Left kidney (tissue), 2 donors: ENCODE measurements around the gene ARHGAP25. TPM values are rescaled to one million over a fixed set of nuclear protein-coding genes. Genes with fewer than 3 reads are reported as not detected.

Experiments
- DNase-seq: peaks from one replicate; pipeline ENCODE4 v3.0.0-alpha.2; 2013
- polyA plus RNA-seq: library from polyadenylated mRNA; unstranded; fragments of 120-200 nt; gene quantifications from one replicate; pipeline ENCODE4 v1.2.1, GENCODE V29; 2013; ENCODE audit not compliant: insufficient read length

ARHGAP25 gene
- polyA plus RNA-seq, 1 donor, result 6.8 TPM

DNA sequence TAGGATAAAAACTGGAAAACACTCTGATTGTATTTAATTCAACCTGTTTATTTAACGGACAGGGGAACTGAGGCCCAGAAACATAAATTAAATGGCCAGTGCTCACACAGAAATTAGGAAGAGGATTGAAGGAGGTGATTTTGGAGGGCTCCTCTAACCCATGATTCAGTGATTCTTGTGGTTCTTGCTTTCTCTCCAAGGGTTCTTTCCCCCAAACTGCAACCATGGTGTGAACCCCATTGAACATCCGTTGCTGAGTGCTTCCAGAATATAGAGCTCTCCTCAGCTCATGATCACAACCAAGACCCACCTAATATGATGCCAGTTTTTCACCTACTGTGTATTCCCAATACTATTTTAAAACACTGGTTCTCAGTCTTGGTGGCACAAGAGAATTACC is 95.1 kb downstream of the ARHGAP25 start:
- DNase-seq, result no peak

DNA sequence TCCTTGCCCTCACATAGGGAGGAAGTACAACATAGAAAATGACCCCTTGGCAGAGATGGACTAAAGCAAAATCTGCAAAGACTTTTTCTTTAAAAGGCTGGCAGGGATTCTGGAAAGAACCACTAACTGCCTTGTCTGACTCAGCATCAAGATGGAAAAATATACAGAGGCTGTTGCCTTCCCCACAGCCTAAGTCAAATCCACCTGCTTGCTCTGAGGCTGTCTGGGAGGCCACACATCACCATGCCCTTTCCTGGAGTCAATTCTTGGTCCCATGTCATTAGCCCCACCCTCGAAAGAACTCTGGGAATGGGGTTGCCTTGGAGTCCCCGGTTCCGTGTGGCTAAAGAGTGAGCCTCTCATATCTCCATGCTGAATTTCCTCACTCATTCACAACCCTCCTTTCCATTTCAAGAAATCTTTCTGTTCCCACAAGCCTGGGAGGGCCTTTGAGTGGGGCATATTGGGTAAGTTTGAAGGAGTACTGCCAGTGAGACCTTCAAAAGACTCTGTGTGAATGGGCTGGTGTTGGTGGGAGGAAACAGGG is 97.1 kb downstream of the ARHGAP25 start:
- DNase-seq, result no peak

DNA sequence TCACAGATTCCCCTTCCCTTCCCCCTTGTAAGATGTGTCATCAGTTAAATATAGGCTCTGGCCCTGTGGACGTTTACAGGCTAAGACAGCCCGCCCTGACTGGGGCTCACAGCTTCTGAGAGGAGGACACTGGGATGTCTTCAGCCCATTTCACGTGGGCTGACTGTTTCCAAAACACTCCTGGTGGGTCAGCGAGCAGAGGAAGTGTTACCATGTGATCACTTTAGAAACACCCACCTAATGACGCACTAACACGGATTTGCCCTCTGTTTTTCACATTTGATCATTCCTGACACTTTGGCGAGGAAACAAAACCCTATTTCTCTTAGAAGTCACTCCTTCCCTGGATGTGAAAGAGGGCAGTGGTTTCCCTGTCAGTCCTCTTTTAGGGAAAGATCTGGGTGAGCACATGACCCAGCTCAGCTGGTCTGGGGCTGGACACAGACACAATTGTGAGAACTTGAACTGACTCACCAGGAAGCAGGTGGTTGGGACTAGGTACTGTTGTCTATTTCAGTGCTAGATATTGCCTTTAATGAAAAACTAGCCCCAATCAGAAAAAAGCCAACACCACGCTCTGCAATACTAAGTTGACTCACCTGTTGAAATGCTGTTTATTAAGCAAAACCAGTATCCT is 97.7 kb downstream of the ARHGAP25 start:
- DNase-seq, result no peak

DNA sequence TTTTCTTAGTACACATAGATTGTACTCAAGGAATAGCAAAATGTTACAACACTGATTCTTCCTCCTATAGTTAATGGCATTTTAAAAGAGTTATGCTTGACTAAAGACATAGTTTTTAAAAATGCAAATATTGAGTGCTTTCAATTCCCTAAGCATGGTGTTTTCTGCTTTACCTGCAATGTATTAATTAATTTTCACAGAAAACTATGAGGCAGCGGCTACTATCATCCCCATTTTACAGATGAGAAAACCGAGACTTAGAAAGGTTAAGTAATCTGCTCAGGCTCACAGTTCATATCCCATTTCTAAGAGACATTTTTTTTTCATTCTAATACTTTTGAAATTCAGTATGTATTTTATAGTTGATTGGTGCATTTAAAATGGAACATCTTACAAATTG is 98.6 kb downstream of the ARHGAP25 start:
- no peak for DNase-seq

DNA sequence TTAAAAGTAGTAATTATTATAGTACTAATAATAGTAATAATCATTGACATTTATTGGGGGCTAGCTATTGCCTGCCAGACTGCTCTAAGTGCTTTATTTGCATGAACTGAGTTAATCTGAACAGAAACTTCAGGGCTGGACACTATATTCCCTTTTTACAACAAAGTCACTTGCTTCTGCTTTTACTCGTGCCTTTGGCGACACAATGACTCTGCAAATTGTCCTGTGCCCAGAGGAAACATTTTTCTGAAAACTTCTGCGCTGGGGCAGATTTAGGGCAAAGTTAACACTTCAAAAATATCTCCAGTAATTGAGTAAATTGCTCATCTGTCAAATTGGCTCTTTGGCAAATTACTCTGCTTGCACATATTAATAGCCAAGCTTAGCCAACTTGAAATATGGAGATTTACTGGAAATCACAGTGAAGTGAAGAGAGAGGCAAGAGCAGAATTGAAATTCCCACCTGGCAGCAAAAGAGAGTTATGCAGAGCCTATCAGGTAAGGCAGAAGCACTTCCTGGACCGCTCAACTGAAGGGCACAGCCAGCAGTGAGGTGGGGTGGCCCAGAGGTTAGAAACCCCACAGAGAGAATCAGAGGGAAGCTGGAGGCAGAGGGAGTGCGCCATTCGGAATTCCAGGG is 100.2 kb downstream of the ARHGAP25 start:
- DNase-seq, result no peak

DNA sequence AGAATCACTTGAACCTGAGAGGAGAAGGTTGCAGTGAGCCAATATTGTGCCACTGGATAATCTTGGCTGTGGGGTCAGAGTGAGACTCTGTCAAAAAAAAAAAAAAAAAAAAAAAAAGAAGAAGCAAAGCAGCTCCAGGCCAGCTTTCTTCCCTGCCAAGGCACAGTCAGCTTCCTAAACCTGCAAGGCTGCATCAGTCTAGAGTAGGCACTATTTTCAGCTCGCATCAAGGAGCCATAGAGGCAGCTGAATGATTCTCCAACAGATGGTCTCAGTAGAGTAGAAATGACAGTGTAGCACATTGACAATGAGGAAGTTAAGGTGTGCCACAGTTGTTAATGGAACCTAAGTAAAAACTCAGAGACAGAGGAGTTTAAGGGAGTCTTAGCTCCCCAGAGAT is 101.0 kb downstream of the ARHGAP25 start:
- DNase-seq, result no peak

DNA sequence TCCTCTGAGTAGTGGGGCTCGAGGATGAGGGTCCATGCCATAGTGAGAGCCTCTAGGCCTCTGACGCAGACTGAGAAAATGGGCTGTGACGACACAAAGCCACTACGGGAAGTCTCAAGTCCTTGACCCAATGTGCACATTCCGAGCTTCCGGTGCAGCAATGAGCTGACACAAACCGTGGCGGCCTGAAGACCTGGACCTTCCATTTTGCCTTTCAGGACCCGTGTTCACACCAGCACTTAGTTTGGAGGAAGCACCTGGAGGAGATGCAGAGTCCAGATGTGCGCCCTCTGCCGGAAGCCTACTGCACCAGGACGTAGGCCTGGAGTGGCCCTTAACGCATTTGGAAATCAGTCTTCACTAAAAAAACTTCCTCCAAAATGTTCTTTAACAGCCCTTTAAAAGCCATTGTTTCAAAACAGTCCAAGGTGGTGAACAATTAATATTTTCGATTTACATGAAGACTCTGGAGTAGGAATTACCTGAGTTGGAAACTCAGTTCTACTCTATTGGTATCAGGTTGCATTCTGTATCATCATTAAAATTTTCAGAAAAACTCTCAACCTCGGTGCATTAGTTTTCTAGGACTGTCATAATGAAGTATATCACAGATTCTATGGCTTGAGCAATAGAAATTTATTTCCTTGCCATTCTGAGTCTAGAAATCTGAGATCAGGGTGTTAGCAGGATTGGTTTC is 102.7 kb downstream of the ARHGAP25 start:
- peak; percentile 35 for DNase-seq

DNA sequence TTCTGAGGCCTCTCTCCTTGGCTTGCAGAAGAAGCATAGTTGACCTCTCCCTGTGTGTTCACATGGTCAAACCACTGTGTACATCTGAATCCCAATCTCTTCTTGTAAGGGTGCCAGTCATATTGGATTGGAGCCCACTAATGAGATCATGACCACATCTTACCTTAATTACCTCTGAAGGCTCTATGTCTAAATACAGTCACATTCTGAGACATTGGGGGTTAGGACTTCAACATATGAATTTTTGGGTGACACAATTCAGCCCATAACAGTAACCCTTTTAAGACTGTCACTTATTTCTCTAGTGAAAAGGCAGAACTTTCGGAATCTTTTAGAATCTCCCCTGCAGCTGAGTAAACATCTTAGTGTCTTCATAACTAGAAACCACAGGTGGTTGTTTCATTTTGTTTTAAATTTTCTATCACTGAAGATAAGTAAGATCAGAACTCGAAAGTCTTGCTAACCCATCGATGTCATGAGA is 103.3 kb downstream of the ARHGAP25 start:
- DNase-seq, result no peak

DNA sequence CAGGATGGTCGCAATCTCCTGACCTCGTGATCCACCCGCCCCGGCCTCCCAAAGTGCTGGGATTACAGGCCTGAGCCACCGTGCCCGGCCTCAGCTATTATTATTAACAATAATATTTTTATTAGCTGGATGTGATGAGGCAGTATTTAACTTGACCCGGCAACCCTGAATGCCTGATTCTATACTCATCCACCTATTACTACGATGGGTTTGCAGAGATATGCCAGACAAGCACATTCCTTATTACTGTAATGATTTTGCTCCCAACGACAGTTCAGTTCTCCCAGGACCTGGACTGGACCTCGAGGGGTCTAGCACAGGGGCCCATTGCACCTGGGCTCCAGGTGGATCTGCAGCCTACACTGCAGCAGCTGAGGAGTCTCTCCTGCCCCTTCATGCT is 104.0 kb downstream of the ARHGAP25 start:
- no peak for DNase-seq

DNA sequence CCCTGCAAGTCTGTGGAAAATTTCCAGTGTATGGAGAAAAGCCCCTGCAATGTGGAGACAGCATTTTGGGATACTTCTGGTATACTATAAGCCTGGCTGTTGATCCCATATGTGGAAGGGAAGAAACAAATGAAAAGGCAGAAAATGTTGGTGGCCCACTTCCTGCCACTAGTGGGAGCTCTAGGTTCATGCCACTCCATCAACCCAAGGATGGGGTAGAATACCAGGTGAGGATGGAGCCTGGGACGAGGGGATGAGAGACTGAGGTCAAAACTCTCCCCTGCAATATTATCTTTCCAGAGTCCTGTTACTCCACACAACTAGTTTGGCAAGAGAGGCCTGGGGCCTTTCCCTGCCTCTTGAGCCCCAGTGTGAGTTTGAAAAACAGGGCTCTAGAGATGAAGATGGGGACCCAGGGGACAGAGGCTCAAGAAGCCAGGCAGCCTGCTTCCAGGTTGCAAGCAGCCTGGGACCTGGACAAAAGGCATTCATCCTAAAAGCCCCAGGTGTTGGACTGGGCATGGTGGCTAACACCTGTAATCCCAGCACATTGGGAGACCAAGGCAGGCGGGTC is 104.7 kb downstream of the ARHGAP25 start:
- DNase-seq, result no peak

DNA sequence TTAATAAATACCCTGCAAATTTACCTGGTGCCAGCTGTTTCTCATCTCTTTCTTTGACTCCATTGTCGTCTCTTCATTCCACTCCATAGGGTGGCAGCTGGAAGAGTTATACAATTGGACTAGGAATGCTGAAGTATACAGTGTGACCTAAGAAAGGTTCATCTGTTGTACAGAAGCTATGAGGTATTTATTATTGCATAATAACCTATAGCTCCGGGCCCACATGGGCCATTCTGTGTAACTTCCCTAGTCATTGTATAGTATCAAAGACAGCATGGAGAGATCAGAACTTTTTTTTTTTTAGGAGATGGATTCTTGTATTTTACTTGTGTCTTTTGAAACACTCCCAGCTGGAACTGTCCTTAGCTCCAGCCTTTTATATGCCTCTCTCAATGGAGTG is 110.4 kb downstream of the ARHGAP25 start:
- DNase-seq, result no peak

DNA sequence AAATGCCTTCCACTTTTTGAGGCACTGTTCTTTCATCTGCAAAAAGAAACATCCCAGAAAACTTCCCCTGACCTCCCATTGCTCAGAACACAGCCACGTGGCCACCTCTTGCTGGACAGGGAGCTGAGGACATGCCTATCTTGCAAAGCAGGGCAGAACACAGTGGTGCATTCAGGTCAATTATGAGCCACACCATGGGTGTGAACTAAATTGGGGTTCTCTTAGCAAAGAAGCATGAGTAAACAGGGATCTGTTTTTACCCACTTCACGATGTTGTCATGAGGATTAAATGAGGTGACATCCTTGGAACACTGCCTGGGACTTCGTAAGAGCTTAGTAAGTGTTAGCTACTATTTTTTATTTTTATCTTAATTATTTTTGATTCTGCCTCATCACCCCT is 111.5 kb downstream of the ARHGAP25 start:
- DNase-seq, result no peak

DNA sequence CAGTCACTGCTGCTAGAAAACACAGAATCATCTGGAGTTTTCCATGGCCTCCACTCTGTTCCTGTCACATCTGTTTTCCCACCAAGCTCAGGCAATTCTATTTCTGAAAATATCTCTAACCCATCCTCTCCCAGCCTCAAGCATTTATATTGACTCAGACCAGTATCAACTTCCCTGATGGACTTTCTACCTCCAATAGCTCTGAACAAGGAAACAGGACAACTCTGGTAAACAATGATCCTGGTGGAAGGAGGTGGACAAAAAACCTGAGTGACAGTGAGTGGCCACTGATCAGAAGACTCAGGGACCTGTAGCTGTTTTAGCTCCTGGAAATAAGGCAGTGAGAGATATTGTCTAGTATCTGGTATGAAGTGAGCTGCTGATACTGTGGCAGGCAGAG is 113.1 kb downstream of the ARHGAP25 start:
- DNase-seq, result no peak

DNA sequence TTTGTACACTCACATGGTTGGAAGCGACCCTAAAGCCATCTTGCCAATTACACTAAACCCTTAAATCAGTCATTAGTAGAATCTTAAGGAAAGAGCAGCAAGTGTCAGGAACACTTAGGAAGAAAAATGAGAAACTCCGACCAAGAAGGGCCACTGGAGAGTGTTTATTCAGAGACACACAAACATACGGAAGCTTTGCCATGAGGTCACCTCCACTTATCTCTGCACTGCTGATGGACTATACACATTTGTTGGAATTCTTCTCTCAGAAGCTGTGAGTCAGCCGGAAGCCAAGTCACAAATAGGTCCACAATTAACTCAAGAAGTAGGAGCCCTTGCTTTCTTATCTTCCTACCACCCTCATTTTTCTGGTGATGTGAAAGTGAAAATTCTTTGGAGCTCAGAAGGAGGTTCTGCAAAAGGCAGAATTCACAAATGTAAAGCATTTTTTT is 115.0 kb downstream of the ARHGAP25 start:
- no peak for DNase-seq

DNA sequence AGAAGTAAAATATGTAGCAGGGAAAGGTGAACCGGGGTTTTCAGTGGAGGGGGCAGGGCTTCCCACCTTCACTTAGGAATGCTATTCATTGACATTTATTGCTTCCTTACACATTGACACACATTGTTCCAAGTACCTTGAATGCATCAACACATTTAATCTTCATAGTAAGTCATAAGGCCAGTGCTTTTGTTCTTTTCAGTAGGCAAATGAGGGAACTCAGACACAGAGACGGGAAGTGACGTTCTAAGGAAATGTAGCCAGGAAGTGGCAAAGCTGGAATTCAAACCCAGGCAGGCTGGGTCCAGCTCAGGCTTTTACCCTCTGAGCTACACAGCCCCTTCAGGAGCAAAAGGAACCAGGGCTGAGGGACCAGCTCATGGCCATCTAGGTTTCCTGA is 115.9 kb downstream of the ARHGAP25 start:
- no peak for DNase-seq

DNA sequence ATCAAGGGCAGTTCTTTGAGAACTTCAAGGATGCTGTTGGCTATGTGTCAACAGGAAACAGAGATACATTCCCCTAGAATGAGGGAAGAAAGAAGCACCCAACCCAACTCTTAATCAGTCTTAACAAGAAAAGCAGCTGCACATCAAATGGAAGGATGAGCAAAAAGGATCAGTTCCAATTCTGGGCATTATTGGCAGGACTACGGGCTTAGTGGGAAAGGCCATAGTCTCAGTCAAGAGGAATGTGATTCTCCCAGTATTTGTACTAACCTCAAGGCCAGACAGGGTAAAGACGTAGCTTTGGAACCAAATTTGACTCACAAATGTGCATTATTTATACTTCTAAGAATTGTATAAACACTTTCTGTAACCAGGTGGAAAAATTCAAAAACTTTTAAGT is 118.4 kb downstream of the ARHGAP25 start:
- no peak for DNase-seq

DNA sequence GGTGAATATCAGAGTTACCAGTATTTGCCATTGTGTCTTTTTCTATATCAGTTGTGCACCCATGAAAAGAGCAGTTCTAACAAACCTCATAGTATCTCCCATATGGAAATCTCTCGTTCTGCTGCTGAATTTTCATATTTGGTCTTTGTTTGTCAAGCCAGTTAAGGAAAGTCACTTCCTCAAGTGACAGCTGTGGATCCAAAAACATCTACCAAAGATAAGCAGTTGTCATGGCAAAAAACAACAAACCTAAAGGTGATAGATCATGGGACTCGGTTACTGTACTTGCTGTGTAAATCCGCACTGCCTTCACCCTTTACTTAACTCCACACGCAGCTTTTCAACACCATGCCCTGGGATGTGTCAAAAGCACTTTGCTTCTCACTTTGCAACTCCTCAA is 119.3 kb downstream of the ARHGAP25 start:
- no peak for DNase-seq

DNA sequence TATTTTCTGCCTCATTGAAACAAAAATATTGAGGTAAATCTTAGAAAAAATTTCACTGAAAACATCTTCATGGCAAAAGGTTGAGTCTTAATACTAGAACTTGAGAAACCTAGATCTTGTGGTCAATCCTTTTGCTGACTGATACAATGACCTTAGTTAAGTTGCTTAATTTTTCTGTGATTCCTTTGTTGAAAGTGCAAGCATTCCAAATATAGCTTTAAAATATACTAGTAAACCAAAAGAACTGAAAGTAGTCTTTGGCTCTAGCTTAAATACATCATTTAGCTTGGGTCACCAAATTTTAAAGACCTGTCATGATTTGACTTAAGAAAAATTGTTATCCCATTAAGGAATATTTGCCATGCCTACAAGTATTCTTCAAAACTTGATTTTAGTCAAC is 119.9 kb downstream of the ARHGAP25 start:
- no peak for DNase-seq

DNA sequence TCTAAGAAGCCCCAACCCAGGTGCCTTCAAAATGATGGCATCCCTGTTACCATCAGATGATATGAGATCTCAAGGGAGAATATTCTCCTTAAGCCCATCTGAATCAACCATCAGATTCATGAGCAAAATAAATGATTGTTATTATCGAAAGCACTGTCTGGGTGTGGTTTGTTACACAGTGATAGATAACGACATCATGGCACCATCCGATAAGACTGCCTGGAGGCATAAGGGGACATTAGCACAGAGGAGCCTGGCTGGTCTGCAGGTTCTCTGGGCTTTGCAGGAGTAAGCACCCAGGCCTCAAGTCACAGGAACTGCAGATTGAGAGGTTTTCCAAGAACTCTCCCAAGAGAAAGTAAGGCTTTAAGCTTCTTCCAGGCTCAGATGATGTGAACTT is 120.9 kb downstream of the ARHGAP25 start:
- no peak for DNase-seq

DNA sequence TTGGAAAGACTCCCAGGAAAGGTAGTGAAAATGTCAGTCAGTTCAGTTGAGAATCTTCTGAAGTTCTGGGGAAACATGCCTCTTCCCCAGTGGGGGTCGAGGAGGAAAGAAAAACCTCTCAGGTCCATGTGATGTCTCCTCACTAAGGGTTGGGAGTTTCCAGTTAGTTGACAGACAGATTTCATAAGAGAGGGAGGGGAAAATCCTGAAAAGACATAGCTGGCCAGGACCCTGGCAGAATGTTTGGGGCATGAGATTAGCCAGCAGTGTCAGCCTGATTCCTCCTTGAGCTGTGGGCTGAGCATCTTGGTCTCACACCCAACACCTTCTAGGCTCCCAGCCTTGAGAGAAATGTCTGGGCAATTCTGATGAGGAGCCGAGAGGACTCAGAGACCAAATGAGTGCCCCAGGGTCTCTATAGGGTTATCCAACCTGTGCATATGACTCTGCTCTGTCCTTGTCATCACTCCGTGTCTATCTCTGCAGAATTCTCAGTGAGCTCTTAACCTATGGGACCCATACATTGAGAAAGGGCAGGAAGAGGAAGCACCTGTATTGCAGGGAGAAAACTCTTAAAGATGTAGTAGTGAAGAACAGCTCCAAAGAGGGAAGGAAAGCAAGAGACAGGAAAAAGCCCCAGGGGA is 122.7 kb downstream of the ARHGAP25 start:
- DNase-seq, result no peak

DNA sequence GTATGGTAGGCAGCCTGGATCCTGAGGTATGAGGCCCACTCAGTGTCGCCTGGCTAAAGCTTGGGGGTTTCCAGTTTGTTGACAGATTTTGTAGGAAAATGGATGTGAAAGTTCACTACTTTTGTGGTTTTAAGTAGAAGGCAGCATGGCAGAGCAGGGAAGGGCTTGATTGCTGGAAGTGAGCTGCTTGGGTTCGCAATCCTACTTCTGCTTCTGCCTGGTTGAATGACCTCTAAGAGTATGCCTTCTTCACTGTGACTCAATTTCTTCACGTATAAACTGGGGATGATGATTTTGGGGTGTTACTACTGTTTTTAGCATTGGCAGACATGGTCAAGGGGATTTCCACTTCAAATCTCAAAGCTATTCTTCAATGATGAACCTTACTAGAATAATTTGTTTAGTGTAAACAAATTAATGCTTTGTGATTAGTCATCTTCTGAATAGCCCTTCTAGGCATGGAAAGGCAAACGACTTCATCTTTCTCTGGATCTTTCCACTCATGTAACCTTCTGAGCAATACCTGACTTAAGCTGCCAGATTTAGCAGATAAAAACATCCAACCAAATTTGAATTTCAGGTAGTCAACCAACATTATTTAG is 123.3 kb downstream of the ARHGAP25 start:
- no peak for DNase-seq

DNA sequence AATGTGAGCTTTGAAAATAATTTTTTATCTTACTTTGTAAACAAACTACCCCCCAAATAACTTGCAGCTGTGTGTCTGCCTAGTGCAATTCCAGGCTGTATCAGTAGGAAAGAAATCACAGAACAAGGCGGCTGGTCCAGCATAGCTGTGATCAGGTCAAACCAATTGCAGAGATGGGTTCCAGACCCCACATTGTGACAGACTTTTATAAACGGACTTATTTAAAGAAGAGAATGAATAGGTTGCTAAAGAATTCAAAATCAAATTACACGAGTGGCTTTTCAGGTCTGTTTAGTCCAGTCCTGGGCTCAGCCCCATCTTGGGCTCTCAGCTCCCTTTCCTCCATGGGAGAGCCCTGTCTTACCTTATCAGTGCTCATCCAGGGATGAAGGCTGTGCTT is 125.5 kb downstream of the ARHGAP25 start:
- DNase-seq, result no peak
